GM21526 (cell line): Measurements from ENCODE around the gene TMEM117.
"Not testable (repeated sequence)": the region's sequence is repeated elsewhere in the genome, so short reads cannot be mapped to it uniquely, and the experiment has no call there.

Source experiments
- ATAC-seq: cut with Tn5 transposase; IDR thresholded peaks from one replicate; pipeline ENCODE4 v1.9.1; 2021; ENCODE audit warnings: moderate library complexity; ENCODE audit not compliant: unreplicated experiment, low FRiP score

The TMEM117 gene

GRCh38 chr12:44347145-44347544 lies 511.3 kb downstream of the TMEM117 start:
- ATAC-seq = no peak

GRCh38 chr12:44357494-44357893 lies 521.6 kb downstream of the TMEM117 start:
- ATAC-seq = no peak

GRCh38 chr12:44358636-44359035 lies 522.8 kb downstream of the TMEM117 start:
- ATAC-seq = no peak

GRCh38 chr12:44362947-44363346 lies 527.1 kb downstream of the TMEM117 start:
- no peak for ATAC-seq

- ATAC-seq = no peak
Observed at GRCh38 chr12:44367136-44367535, 531.3 kb downstream of the TMEM117 start.

- ATAC-seq = no peak
Observed at GRCh38 chr12:44367916-44368315, 532.0 kb downstream of the TMEM117 start.

GRCh38 chr12:44369998-44370397 lies 534.1 kb downstream of the TMEM117 start:
- ATAC-seq = no peak

- no peak for ATAC-seq
Observed at GRCh38 chr12:44370982-44371381, 535.1 kb downstream of the TMEM117 start.

GRCh38 chr12:44372259-44372658 lies 536.4 kb downstream of the TMEM117 start:
- ATAC-seq = no peak

- ATAC-seq = no peak
Observed at GRCh38 chr12:44375694-44376093, 539.8 kb downstream of the TMEM117 start.

- ATAC-seq = no peak
Observed at GRCh38 chr12:44377443-44378187, 541.7 kb downstream of the TMEM117 start.

GRCh38 chr12:44379113-44379512 lies 543.2 kb downstream of the TMEM117 start:
- ATAC-seq = not testable (repeated sequence)

- ATAC-seq = no peak
Observed at GRCh38 chr12:44379831-44380230, 544.0 kb downstream of the TMEM117 start.

- no peak for ATAC-seq
Observed at GRCh38 chr12:44380861-44381260, 545.0 kb downstream of the TMEM117 start.

- no peak for ATAC-seq
Observed at GRCh38 chr12:44381341-44381740, 545.5 kb downstream of the TMEM117 start.

- no peak for ATAC-seq
Observed at GRCh38 chr12:44384136-44384535, 548.3 kb downstream of the TMEM117 start.

GRCh38 chr12:44385964-44386363 lies 550.1 kb downstream of the TMEM117 start:
- no peak for ATAC-seq

GRCh38 chr12:44387581-44387980 lies 551.7 kb downstream of the TMEM117 start:
- no peak for ATAC-seq

- ATAC-seq = no peak
Observed at GRCh38 chr12:44389038-44389437, 553.2 kb downstream of the TMEM117 start.

- no peak for ATAC-seq
Observed at GRCh38 chr12:44389896-44390295, 554.0 kb downstream of the TMEM117 start.

- no peak for ATAC-seq
Observed at GRCh38 chr12:44397631-44398030, 561.8 kb downstream of the TMEM117 start.

GRCh38 chr12:44403185-44403584 lies 567.3 kb downstream of the TMEM117 start:
- no peak for ATAC-seq

GRCh38 chr12:44405297-44405696 lies 569.4 kb downstream of the TMEM117 start:
- no peak for ATAC-seq
